Ovary (tissue), 9 donors: ENCODE measurements around the gene FTL. TPM values are rescaled to one million over a fixed set of nuclear protein-coding genes. Genes with fewer than 3 reads are reported as not detected.

Source experiments
- DNase-seq, 5 donors: peaks; one replicate each; pipeline ENCODE4 v3.0.0-alpha.2; 2019 to 2020
- H3K27ac ChIP-seq, 2 donors: fragments of 200-600 bp; one replicate each; pipeline versions ENCODE4 v1.5.1 to v1.8.0; 2019 to 2022
- H3K27me3 ChIP-seq: fragments of 200-600 bp; one replicate; pipeline ENCODE4 v1.8.0; 2022
- H3K36me3 ChIP-seq: fragments of 200-600 bp; sonication (generic); one replicate; pipeline ENCODE4 v1.5.1; 2019
- H3K4me1 ChIP-seq: one replicate; pipeline ENCODE4 v1.8.1; 2013; ENCODE audit warnings: mild to moderate bottlenecking, moderate library complexity; ENCODE audit not compliant: insufficient read depth
- H3K4me3 ChIP-seq: fragments of 200-600 bp; sonication (generic); one replicate; pipeline ENCODE4 v1.5.1; 2017
- H3K9me3 ChIP-seq, 2 donors: fragments of 200-600 bp in 1 of 2; sonication (generic) in 1 of 2; one replicate each; pipeline versions ENCODE4 v1.5.1 to v1.8.1; 2013 to 2019; ENCODE audit warnings: mild to moderate bottlenecking in 1 of 2, moderate library complexity in 1 of 2
- CTCF ChIP-seq, 3 donors: fragments of 450-650 bp in 2 of 3; fragments of 200-600 bp in 1 of 3; IDR thresholded peaks; one replicate each; pipeline versions ENCODE4 v1.5.1 to v1.8.0; 2016 to 2022; ENCODE audit warnings: antibody characterized with exemption in 3 of 3, mild to moderate bottlenecking in 1 of 3
- EP300 ChIP-seq: sonication (generic); formaldehyde crosslinking; IDR thresholded peaks from one replicate; pipeline ENCODE4 v1.6.1; 2017; ENCODE audit warnings: antibody characterized with exemption
- POLR2A ChIP-seq: fragments of 450-650 bp; IDR thresholded peaks from one replicate; pipeline ENCODE4 v1.6.1; 2017; ENCODE audit warnings: antibody characterized with exemption, mild to moderate bottlenecking, moderate library complexity
- WGBS, 3 donors: extraction: QIAGEN DNeasy Blood & Tissue Kit in 1 of 3; methylation state at CpG; one replicate each; pipeline versions ENCODE4 v1.1.5 to v1.1.7; 2013 to 2017; 5-methylcytosine and 5-hydroxymethylcytosine counted together
- intact Hi-C, 4 donors: fragments of 100-400 bp; cut with DNase I; formaldehyde crosslinking; loops; one replicate each; pipeline versions ENCODE4 v1.11.0 to v1.15.1; 2022 to 2023
- polyA plus RNA-seq, 2 donors: library from polyadenylated mRNA; stranded (reverse); fragments of 200-250 nt in 1 of 2; fragments of 350-450 nt in 1 of 2; fragmentation: Illumina TruSeq in 1 of 2; extraction: RNeasy Lipid Tissue Mini Kit (QIAGEN cat#74804) in 1 of 2; gene quantifications; one replicate each; pipeline ENCODE4 v1.2.3, GENCODE V29; 2013 to 2014
- total RNA-seq, 7 donors: library from RNA; depleted of rRNA in 2 of 7; stranded (reverse); fragments of >200 nt in 2 of 7; fragmentation: NEBNext Ultra II Directional in 3 of 7; extraction: Animal tissue kit (Norgen Biotek cat#: 25700) in 3 of 7; gene quantifications; one replicate each; pipeline versions ENCODE4 v1.1.0 to v1.2.4, GENCODE V29; 2016 to 2023
- donor health status: DM: no; HTN: no; CAD: no; lungs with moderate emphysema.
- donor health status: DM: no; HTN: no; CAD: no.
- donor health status: Bipolar disorder and iron deficiency.
- donor health status: DM: yes; HTN: yes; CAD: no.
- donor health status: DM: no; HTN: no; CAD: no.
- donor health status: DM: yes; HTN: yes; CAD: no.

FTL gene
- total and polyA plus RNA-seq, 9 donors = 1,608 to 3,617 (median 2,643) TPM

GRCh38 chr19:48945817-48946216, 19.3 kb upstream of the FTL start:
- WGBS, 3 donors = 79 to 92% (median 86%) methylated on average over 2 of the region's 2 CpGs
- H3K4me1 ChIP-seq = no peaks in the 10 kb centered on the region
- H3K27ac ChIP-seq = no peak overlapping the region
- no peaks in the 10 kb centered on the region for H3K36me3 ChIP-seq
- no peak overlapping the region for H3K4me3 ChIP-seq
- TF ChIP-seq EP300 (no peak), CTCF (IDR thresholded peaks at IDR 0.05) (no peak), POLR2A (no peak)
- H3K9me3 ChIP-seq = peaks cover 0 to 3% of the 10 kb centered on the region in 2 donors
- no peak for DNase-seq
- intact Hi-C loops = no loop called here
- H3K27me3 ChIP-seq = no peaks in the 10 kb centered on the region

DNA sequence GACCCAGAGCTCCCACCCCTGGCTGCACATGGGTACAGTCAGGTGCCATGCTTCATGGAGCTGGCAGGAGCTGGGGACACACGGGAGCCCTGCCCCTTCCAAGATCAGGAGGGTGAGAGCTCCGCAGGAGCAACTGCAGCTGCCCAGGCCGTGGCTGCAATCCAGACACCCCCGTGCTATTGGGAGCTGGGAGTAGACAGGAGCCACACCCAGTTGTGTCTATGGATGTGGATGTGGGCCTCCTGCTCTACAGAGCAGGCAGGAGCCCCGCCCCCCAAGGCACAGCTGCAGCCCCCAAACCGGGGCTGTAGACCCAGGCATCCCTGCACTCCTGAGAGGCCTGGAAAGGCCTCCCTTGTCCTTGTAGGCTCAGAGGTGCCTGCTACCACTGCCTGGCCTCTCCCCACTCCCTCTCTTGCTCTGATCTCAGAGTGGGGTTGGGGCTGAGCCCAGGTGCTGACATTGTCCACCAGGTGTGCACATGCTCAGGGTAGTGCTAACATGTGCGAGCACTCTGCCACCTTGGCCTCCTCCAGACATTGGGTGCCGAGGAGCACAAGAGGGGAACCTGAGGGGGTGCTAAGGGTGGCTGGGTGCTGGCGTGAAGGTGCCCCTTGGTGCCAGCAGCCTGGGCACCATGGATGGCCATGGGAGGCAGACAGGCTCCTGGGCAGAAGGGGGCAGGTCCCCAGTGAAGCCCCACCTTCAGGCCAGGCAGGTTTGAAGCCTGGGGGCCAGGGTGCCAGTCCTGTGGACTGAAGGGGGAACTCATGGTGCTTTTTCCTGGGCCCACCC, 18.4 kb upstream of the FTL start:
- Histone ChIP-seq H3K27ac (no peak overlapping the region), H3K9me3 (no peaks in the 10 kb centered on the region), H3K4me3 (no peak overlapping the region), H3K27me3 (no peaks in the 10 kb centered on the region), H3K4me1 (no peaks in the 10 kb centered on the region), H3K36me3 (no peaks in the 10 kb centered on the region)
- no peak for DNase-seq
- WGBS, 3 donors = 76 to 80% (median 76%) methylated on average over 8 to 9 of the region's 9 CpGs
- intact Hi-C loops = no loop called here
- TF ChIP-seq POLR2A (no peak), CTCF (IDR thresholded peaks at IDR 0.05) (no peak), EP300 (no peak)

GRCh38 chr19:48947258-48947542, 17.9 kb upstream of the FTL start:
- Histone ChIP-seq H3K27me3 (no peaks in the 10 kb centered on the region), H3K36me3 (no peaks in the 10 kb centered on the region), H3K4me3 (no peak overlapping the region), H3K27ac (no peak overlapping the region), H3K4me1 (no peaks in the 10 kb centered on the region), H3K9me3 (no peaks in the 10 kb centered on the region)
- no peak for DNase-seq
- intact Hi-C loops = no loop called here
- 92 to 98% (median 96%) methylated on average over 3 of the region's 3 CpGs for WGBS, 3 donors
- TF ChIP-seq EP300 = no peak
- TF ChIP-seq POLR2A = no peak

DNA sequence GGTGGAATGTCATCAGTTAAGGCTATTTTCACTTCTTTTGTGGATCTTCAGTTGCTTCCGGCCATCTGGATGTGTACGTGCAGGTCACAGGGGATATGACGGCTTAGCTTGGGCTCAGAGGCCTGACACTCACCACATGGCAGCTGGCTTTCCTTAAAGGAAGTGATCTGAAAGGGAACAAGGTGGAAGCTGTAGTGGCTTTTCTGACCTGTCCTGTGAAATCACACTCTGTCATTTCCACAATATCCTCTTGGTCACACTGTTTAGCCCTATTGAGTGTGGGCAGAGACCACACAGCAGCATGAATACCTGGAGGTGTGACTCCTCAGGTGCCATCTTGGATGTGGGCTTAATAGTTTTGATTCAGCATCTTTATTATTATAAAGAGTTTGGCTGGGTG, 14.9 kb upstream of the FTL start:
- Histone ChIP-seq H3K27ac (no peak overlapping the region), H3K4me3 (no peak overlapping the region), H3K36me3 (no peaks in the 10 kb centered on the region), H3K9me3 (no peaks in the 10 kb centered on the region), H3K27me3 (no peaks in the 10 kb centered on the region), H3K4me1 (no peaks in the 10 kb centered on the region)
- WGBS, 3 donors = 70 to 83% (median 75%) methylated on average over 3 of the region's 3 CpGs
- DNase-seq = no peak
- TF ChIP-seq CTCF (IDR thresholded peaks at IDR 0.05) (no peak), EP300 (no peak)
- intact Hi-C loops = no loop called here

- 28 to 40% (median 28%) methylated on average over 9 of the region's 9 CpGs for WGBS, 3 donors
These were observed 14.1 kb upstream of the FTL start for GRCh38 chr19:48950830-48951519.

More at GRCh38 chr19:48950830-48951519, 14.1 kb upstream of the FTL start:
- no peaks in the 10 kb centered on the region for H3K27me3 ChIP-seq
- intact Hi-C loops = no loop called here
- H3K36me3 ChIP-seq = no peaks in the 10 kb centered on the region
- no peak overlapping the region for H3K4me3 ChIP-seq
- DNase-seq = no peak
- H3K27ac ChIP-seq = no peak overlapping the region
- peaks cover 3% of the 10 kb centered on the region for H3K4me1 ChIP-seq
- TF ChIP-seq CTCF (IDR thresholded peaks at IDR 0.05) (no peak), EP300 (no peak)
- H3K9me3 ChIP-seq = no peaks in the 10 kb centered on the region
